ENCODE results near the gene INTS6.

GRCh38 chr13:51453959-51454703 is 1.3 kb upstream of the INTS6 start:
- TF ChIP-seq CTCF (IDR thresholded peaks at IDR 0.05; ENCODE audit: low read length) (no peak), EZH2 (optimal IDR thresholded peaks at IDR 0.05; ENCODE audit: low read depth, low read length) (no peak)
